Measurements from ENCODE around the gene GALM.

GALM gene

DNA sequence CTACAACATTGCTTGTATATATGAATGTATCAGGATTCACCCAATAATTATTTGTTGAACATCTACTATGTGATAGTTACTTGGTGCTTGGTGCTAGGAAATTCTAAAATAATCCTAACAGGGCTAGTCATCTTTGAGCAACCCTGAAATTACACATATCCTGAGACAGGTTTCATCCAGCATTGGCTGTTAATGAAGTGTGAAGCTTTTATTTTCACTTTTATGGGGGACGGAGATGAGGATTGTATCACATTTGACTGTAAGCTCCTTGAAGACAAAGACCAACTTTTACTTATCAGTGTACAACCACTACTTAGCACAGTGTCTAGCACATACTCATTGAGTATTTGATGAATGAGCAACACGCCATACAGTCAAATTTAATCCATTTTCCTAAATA, 6.8 kb upstream of the GALM start:
- H3K4me1 ChIP-seq (ENCODE audit: low read length): peaks cover under 1% of the 10 kb centered on the region; the same call in 1 of the 2 replicates
- H2AFZ ChIP-seq (ENCODE audit: low read depth, low read length): no peak overlapping the region
- H3K4me2 ChIP-seq (ENCODE audit: low read length): no peak overlapping the region
- no peaks in the 10 kb centered on the region for H4K20me1 ChIP-seq (ENCODE audit: insufficient read depth, low read length)
- no peaks in the 10 kb centered on the region for H3K36me3 ChIP-seq (replicated peaks; ENCODE audit: low read depth, low read length)
- no peak overlapping the region for H3K27ac ChIP-seq (ENCODE audit: low read length)
- no peaks in the 10 kb centered on the region for H3K79me2 ChIP-seq (ENCODE audit: low read length)
- no peaks in the 10 kb centered on the region; the same call in 1 of the 2 replicates for H3K27me3 ChIP-seq (ENCODE audit: low read depth, low read length)
- H3K9ac ChIP-seq (ENCODE audit: low read length): no peak overlapping the region
- H3K9me3 ChIP-seq (ENCODE audit: insufficient read depth, low read length): no peaks in the 10 kb centered on the region
- no peak overlapping the region for H3K4me3 ChIP-seq (ENCODE audit: low read length)
- TF ChIP-seq CTCF (IDR thresholded peaks at IDR 0.05; ENCODE audit: low read depth, low read length): no peak
- no peak for TF ChIP-seq EZH2phosphoT487 (IDR thresholded peaks at IDR 0.05; ENCODE audit: low read depth)

DNA sequence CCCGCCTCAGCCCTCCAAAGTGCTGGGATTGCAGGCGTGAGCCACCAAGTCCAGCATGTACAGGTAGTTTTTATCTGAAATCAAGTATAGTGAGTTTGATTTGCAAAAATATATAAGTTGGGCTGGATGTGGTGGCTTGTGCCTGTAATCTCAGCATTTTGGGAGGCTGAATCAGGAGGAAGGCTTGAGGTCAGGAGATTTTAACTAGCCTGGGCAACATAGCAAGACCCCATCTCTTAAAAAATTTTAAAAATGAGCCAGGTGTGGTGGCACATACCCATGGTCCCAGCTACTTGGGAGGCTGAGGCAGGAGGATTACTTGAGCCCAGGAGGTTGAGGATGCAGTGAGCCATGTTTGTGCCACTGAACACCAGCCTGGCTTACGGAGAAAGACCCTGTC, 5.6 kb upstream of the GALM start:
- no peak overlapping the region for H2AFZ ChIP-seq (ENCODE audit: low read depth, low read length)
- no peak overlapping the region for H3K4me3 ChIP-seq (ENCODE audit: low read length)
- H4K20me1 ChIP-seq (ENCODE audit: insufficient read depth, low read length): no peaks in the 10 kb centered on the region
- H3K36me3 ChIP-seq (replicated peaks; ENCODE audit: low read depth, low read length): no peaks in the 10 kb centered on the region
- no peak overlapping the region for H3K4me2 ChIP-seq (ENCODE audit: low read length)
- H3K9me3 ChIP-seq (ENCODE audit: insufficient read depth, low read length): no peaks in the 10 kb centered on the region
- H3K4me1 ChIP-seq (ENCODE audit: low read length): no peaks in the 10 kb centered on the region
- no peaks in the 10 kb centered on the region; the same call in 1 of the 2 replicates for H3K27me3 ChIP-seq (ENCODE audit: low read depth, low read length)
- no peak overlapping the region for H3K9ac ChIP-seq (ENCODE audit: low read length)
- TF ChIP-seq EZH2phosphoT487 (IDR thresholded peaks at IDR 0.05; ENCODE audit: low read depth) (no peak), CTCF (IDR thresholded peaks at IDR 0.05; ENCODE audit: low read depth, low read length) (no peak)
- H3K27ac ChIP-seq (ENCODE audit: low read length): no peak overlapping the region
- no peaks in the 10 kb centered on the region for H3K79me2 ChIP-seq (ENCODE audit: low read length)

- Histone ChIP-seq H3K4me3 (ENCODE audit: low read length) (no peak overlapping the region), H3K4me1 (ENCODE audit: low read length) (no peaks in the 10 kb centered on the region), H3K27me3 (ENCODE audit: low read depth, low read length) (no peaks in the 10 kb centered on the region; the same call in 1 of the 2 replicates), H3K27ac (ENCODE audit: low read length) (no peak overlapping the region), H2AFZ (ENCODE audit: low read depth, low read length) (no peak overlapping the region), H3K9ac (ENCODE audit: low read length) (no peak overlapping the region), H3K79me2 (ENCODE audit: low read length) (no peaks in the 10 kb centered on the region), H3K4me2 (ENCODE audit: low read length) (no peak overlapping the region), H3K36me3 (replicated peaks; ENCODE audit: low read depth, low read length) (no peaks in the 10 kb centered on the region), H3K9me3 (ENCODE audit: insufficient read depth, low read length) (no peaks in the 10 kb centered on the region), H4K20me1 (ENCODE audit: insufficient read depth, low read length) (no peaks in the 10 kb centered on the region)
- TF ChIP-seq EZH2phosphoT487 (IDR thresholded peaks at IDR 0.05; ENCODE audit: low read depth) (no peak), CTCF (IDR thresholded peaks at IDR 0.05; ENCODE audit: low read depth, low read length) (no peak)
Observed at GRCh38 chr2:38661306-38661705, 4.6 kb upstream of the GALM start.

- Histone ChIP-seq H3K4me1 (ENCODE audit: low read length) (peaks cover 15% of the 10 kb centered on the region), H3K27me3 (ENCODE audit: low read depth, low read length) (no peaks in the 10 kb centered on the region; the same call in 1 of the 2 replicates), H3K9ac (ENCODE audit: low read length) (peak overlapping the region; percentile 36), H3K79me2 (ENCODE audit: low read length) (no peaks in the 10 kb centered on the region), H3K9me3 (ENCODE audit: insufficient read depth, low read length) (no peaks in the 10 kb centered on the region), H3K27ac (ENCODE audit: low read length) (no peak overlapping the region), H3K36me3 (replicated peaks; ENCODE audit: low read depth, low read length) (no peaks in the 10 kb centered on the region), H3K4me2 (ENCODE audit: low read length) (peak overlapping the region; percentile 67), H3K4me3 (ENCODE audit: low read length) (peak overlapping the region; percentile 82), H4K20me1 (ENCODE audit: insufficient read depth, low read length) (no peaks in the 10 kb centered on the region), H2AFZ (ENCODE audit: low read depth, low read length) (peak overlapping the region; percentile 57)
- no peak for TF ChIP-seq EZH2phosphoT487 (IDR thresholded peaks at IDR 0.05; ENCODE audit: low read depth)
- no peak for TF ChIP-seq CTCF (IDR thresholded peaks at IDR 0.05; ENCODE audit: low read depth, low read length)
Observed at GRCh38 chr2:38666556-38666910, 619 bp downstream of the GALM start.

Data from OCI-LY3 (cell line).